PC-9 (cell line): Measurements from ENCODE around the gene ZDHHC6. TPM values are rescaled to one million over a fixed set of nuclear protein-coding genes. Genes with fewer than 3 reads are reported as not detected.

Experiments
- BruUV-seq: library from RNA; stranded (reverse); fragments of 400-500 nt; replicated peaks from 2 replicates; lab custom pipeline; 2021; lab: Mats Ljungman, UMichigan
- CTCF ChIA-PET: fragments of 300-600 bp; sonication (Branson Sonifier 250); formaldehyde crosslinking; loops from one replicate; lab custom pipeline; 2022; ENCODE audit warnings: antibody characterized with exemption; lab: Charles Lee
- POLR2A ChIA-PET: fragments of 300-600 bp; sonication (Branson Sonifier 250); formaldehyde crosslinking; loops from one replicate; lab custom pipeline; 2022; ENCODE audit warnings: antibody characterized with exemption; ENCODE audit not compliant: unreplicated experiment; lab: Charles Lee
- DNase-seq, 2 experiments: peaks; one replicate each; pipeline versions ENCODE4 v3.0.0 to v3.0.0-alpha.2; 2015 to 2022; ENCODE audit warnings: mixed read lengths in 1 of 2
- H2AFZ ChIP-seq: fragments of 200-600 bp; sonication (generic); 2 replicates; pipeline ENCODE4 v1.8.1; 2017; ENCODE audit warnings: antibody characterized with exemption
- H3F3A ChIP-seq: fragments of 200-600 bp; sonication (generic); 2 replicates; pipeline ENCODE4 v1.8.1; 2017; ENCODE audit warnings: antibody characterized with exemption, mild to moderate bottlenecking, low read depth; ENCODE audit not compliant: insufficient read depth
- H3K27ac ChIP-seq: fragments of 200-600 bp; sonication (generic); 2 replicates; pipeline ENCODE4 v1.6.1; 2016; ENCODE audit warnings: mixed run types
- H3K27me3 ChIP-seq: fragments of 200-600 bp; sonication (generic); 2 replicates; pipeline ENCODE4 v1.6.1; 2016; ENCODE audit warnings: low read depth, mixed run types; ENCODE audit not compliant: insufficient read depth
- H3K36me3 ChIP-seq: fragments of 200-600 bp; sonication (generic); 2 replicates; pipeline ENCODE4 v1.6.1; 2016; ENCODE audit warnings: low read depth, mixed run types
- H3K4me1 ChIP-seq: fragments of 200-600 bp; sonication (generic); replicated peaks from 2 replicates; pipeline ENCODE4 v1.6.1; 2016; ENCODE audit warnings: mixed run types; ENCODE audit not compliant: insufficient read depth
- H3K4me2 ChIP-seq: fragments of 200-600 bp; sonication (generic); 2 replicates; pipeline ENCODE4 v1.6.1; 2017; ENCODE audit warnings: mixed run types
- H3K4me3 ChIP-seq: fragments of 200-600 bp; sonication (generic); 2 replicates; pipeline ENCODE4 v1.6.1; 2016; ENCODE audit warnings: mixed run types
- H3K79me2 ChIP-seq: fragments of 200-600 bp; sonication (generic); 2 replicates; pipeline ENCODE4 v1.6.1; 2017; ENCODE audit warnings: low read depth, mixed run types
- H3K9me2 ChIP-seq: fragments of 200-600 bp; sonication (generic); 2 replicates; pipeline ENCODE4 v1.8.1; 2017; ENCODE audit warnings: mild to moderate bottlenecking; ENCODE audit not compliant: insufficient read depth
- H3K9me3 ChIP-seq: fragments of 200-600 bp; sonication (generic); 2 replicates; pipeline ENCODE4 v1.8.1; 2016; ENCODE audit warnings: low read depth; ENCODE audit not compliant: insufficient read depth
- H4K20me1 ChIP-seq: fragments of 200-600 bp; sonication (generic); 2 replicates; pipeline ENCODE4 v1.8.1; 2017; ENCODE audit not compliant: insufficient read depth
- CTCF ChIP-seq: fragments of 200-600 bp; sonication (generic); conservative IDR thresholded peaks from 2 replicates; pipeline ENCODE4 v1.6.1; 2017; ENCODE audit warnings: mixed run types, antibody characterized with exemption, mild to moderate bottlenecking, moderate library complexity
- EZH2 ChIP-seq: fragments of 200-600 bp; sonication (generic); IDR thresholded peaks from 2 replicates; pipeline ENCODE4 v1.8.0; 2017; ENCODE audit warnings: antibody characterized with exemption, low read depth
- intact Hi-C: fragments of 100-400 bp; cut with micrococcal nuclease; formaldehyde crosslinking; loops from one replicate; pipeline ENCODE4 v1.10.0; 2022; ENCODE audit not compliant: unreplicated experiment
- total RNA-seq: library from RNA; stranded (reverse); gene quantifications from 2 replicates; pipeline ENCODE4 v1.2.3, GENCODE V29; 2021

ZDHHC6 gene
- total RNA-seq, 1 experiment from 2014 or later, result 24.2 TPM

- DNase-seq, result peak; percentile 56 to 92
These were observed 63.4 kb downstream of the ZDHHC6 start for GRCh38 chr10:112383325-112383724.

GRCh38 chr10:112382515-112383235, 64.0 kb downstream of the ZDHHC6 start:
- DNase-seq, result no peak
- H3K27ac ChIP-seq, result peak overlapping the region; percentile 94
- TF ChIP-seq EZH2, result no peak
- H3K36me3 ChIP-seq, result peaks cover 4% of the 10 kb centered on the region; the same call in 1 of the 2 replicates
- no peaks in the 10 kb centered on the region for H4K20me1 ChIP-seq
- H3K4me1 ChIP-seq, result peaks cover 88% of the 10 kb centered on the region
- H3K27me3 ChIP-seq, result no peaks in the 10 kb centered on the region
- ChIA-PET POLR2A (interaction anchor here (0.5 to 0.8 kb wide), 3 partner anchors 50 to 384 kb away, joined by 3 to 9 read pairs (median 7); no protein-coding TSS in a partner anchor), CTCF (no interaction called here)
- intact Hi-C loops, result loop anchor here (2.0 kb wide), 1 partner anchor 22 kb away; no protein-coding TSS in a partner anchor
- no peaks in the 10 kb centered on the region for H3K9me3 ChIP-seq
- H3K9me2 ChIP-seq, result no peaks in the 10 kb centered on the region
- no peak overlapping the region for H3K4me3 ChIP-seq
- no peak overlapping the region for H2AFZ ChIP-seq
- BruUV-seq, result no TSS peak
- H3F3A ChIP-seq, result peaks cover 47% of the 10 kb centered on the region
- peak overlapping the region; percentile 56 for H3K4me2 ChIP-seq
- H3K79me2 ChIP-seq, result peaks cover 75% of the 10 kb centered on the region

More at GRCh38 chr10:112383325-112383724, 63.4 kb downstream of the ZDHHC6 start:
- peak overlapping the region; percentile 56 for H3K4me2 ChIP-seq
- H3K79me2 ChIP-seq, result peaks cover 73% of the 10 kb centered on the region
- H3K27me3 ChIP-seq, result no peaks in the 10 kb centered on the region
- H3K4me3 ChIP-seq, result no peak overlapping the region
- ChIA-PET POLR2A (interaction anchor here (0.5 to 0.7 kb wide), 3 partner anchors 42 to 383 kb away, joined by 3 to 9 read pairs (median 4); no protein-coding TSS in a partner anchor), CTCF (interaction anchor here (0.5 to 0.6 kb wide), 3 partner anchors 33 to 63 kb away, joined by 3 to 6 read pairs (median 4); partner anchors contain the start of gene ZDHHC6)
- peaks cover 89% of the 10 kb centered on the region for H3K4me1 ChIP-seq
- H4K20me1 ChIP-seq, result no peaks in the 10 kb centered on the region
- TF ChIP-seq EZH2 (no peak), CTCF (no peak)
- H2AFZ ChIP-seq, result no peak overlapping the region
- peaks cover 4% of the 10 kb centered on the region; the same call in 1 of the 2 replicates for H3K36me3 ChIP-seq
- no TSS peak for BruUV-seq
- no peaks in the 10 kb centered on the region for H3K9me2 ChIP-seq
- H3F3A ChIP-seq, result peaks cover 49% of the 10 kb centered on the region
- intact Hi-C loops, result loop anchor here (2.0 kb wide), 1 partner anchor 21 kb away; no protein-coding TSS in a partner anchor
- H3K27ac ChIP-seq, result peak overlapping the region; percentile 94
- H3K9me3 ChIP-seq, result no peaks in the 10 kb centered on the region

Other genes with a start within 250 kb of the ZDHHC6 start
- gene TECTB, start 163.5 kb downstream of the ZDHHC6 start, total RNA-seq, result not detected in 2 replicates
- 11.7 and 21.4 TPM in 2 replicates for gene ACSL5, start 72.8 kb downstream of the ZDHHC6 start, total RNA-seq
- gene VTI1A, start 301 bp upstream of the ZDHHC6 start, total RNA-seq, result 18.1 and 18.3 TPM in 2 replicates